Suprapubic skin (tissue), 4 donors: Measurements from ENCODE around the gene RAB40C.

Experiments used
- CTCF ChIP-seq, 2 donors: fragments of 200-600 bp in 1 of 2; fragments of 450-650 bp in 1 of 2; sonication (generic) in 1 of 2; IDR thresholded peaks; one replicate each; pipeline ENCODE4 v1.5.1; 2016 to 2019; ENCODE audit warnings: antibody characterized with exemption in 2 of 2, mild to moderate bottlenecking in 1 of 2, moderate library complexity in 1 of 2
- POLR2A ChIP-seq, 2 donors: fragments of 450-650 bp; IDR thresholded peaks; one replicate each; pipeline ENCODE4 v1.6.1; 2017; ENCODE audit warnings: antibody characterized with exemption in 2 of 2, mild to moderate bottlenecking in 2 of 2, moderate library complexity in 2 of 2
- POLR2AphosphoS5 ChIP-seq, 3 donors: sonication (generic); formaldehyde crosslinking; IDR thresholded peaks; one replicate each; pipeline ENCODE4 v1.6.1; 2017; ENCODE audit warnings: antibody characterized with exemption in 3 of 3

- TF ChIP-seq CTCF (IDR thresholded peaks at IDR 0.05) (no peak), POLR2AphosphoS5 (IDR thresholded peaks at IDR 0.05) (no peak), POLR2A (IDR thresholded peaks at IDR 0.05) (no peak)
Observed at GRCh38 chr16:667113-667779, 77.4 kb downstream of the RAB40C start.
